GM12891 (cell line): Measurements from ENCODE around the gene MAGI3.
A peak's percentile ranks its signal among the peaks of the same experiment; 100 is the strongest.
"Not testable (repeated sequence)": the region's sequence is repeated elsewhere in the genome, so short reads cannot be mapped to it uniquely, and the experiment has no call there.

Experiments
- DNase-seq: peaks from one replicate; pipeline ENCODE4 v3.0.0; 2011; ENCODE audit warnings: low spot score; ENCODE audit not compliant: insufficient read length
- FAIRE-seq: peaks from 2 replicates; lab custom pipeline; 2011; peaks lifted over from hg19 to GRCh38; lab: Jason Lieb, UNC
- PAX5 ChIP-seq: IDR thresholded peaks from 2 replicates; pipeline ENCODE4 v1.6.1; 2011; ENCODE audit warnings: low read length, moderate library complexity, mild to moderate bottlenecking; ENCODE audit not compliant: insufficient read depth, severe bottlenecking
- POLR2A ChIP-seq: IDR thresholded peaks from 2 replicates; pipeline ENCODE4 v1.6.1; 2011; ENCODE audit warnings: low read depth, low read length, control low read depth
- POLR2AphosphoS5 ChIP-seq: IDR thresholded peaks from 2 replicates; pipeline ENCODE4 v1.6.1; 2011; ENCODE audit warnings: low read depth, low read length, control low read depth
- POU2F2 ChIP-seq: IDR thresholded peaks from 2 replicates; pipeline ENCODE4 v1.6.1; 2011; ENCODE audit warnings: low read depth, mild to moderate bottlenecking, control low read depth, low read length, moderate library complexity
- SPI1 ChIP-seq: IDR thresholded peaks from 2 replicates; pipeline ENCODE4 v1.6.1; 2011; ENCODE audit warnings: low read depth, low read length, control low read depth
- TAF1 ChIP-seq: IDR thresholded peaks from 2 replicates; pipeline ENCODE4 v1.6.1; 2011; ENCODE audit warnings: low read depth, low read length, control low read depth

Gene MAGI3

DNA sequence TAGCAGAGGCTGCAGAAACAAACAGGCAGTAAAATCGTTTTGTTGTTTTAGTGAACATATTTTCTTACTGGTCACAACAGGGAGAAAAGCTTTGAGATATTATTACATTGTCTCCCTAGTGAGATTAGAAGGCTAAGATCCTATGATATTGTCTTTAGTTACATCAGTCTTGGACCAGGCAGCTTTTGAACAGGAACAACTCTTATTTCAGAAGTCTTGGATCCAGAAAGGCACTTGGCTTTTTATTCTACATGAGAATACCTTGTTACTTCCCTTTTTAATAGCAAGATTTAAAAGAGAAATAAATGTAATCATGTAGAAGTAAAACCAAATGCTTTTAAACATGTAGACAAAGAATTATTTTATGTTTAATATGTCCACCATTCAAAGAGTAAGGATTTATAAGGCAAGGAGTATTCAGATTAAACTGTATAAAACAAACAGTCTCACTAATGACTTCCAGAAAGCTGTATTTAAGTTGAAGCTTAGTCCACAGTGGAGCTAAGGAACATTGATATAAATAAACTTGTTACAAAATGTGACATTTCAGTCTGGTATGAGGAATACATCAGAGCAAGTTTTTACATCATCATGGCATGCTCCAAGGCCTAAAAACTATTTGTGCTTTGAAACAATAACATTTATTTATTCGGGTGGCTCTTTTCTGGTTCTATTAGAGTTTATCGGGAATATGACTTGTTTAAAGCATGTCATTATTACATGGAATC lies 296.7 kb downstream of the MAGI3 start:
- FAIRE-seq = no peak
- TF ChIP-seq POLR2A (no peak), TAF1 (no peak), POU2F2 (no peak)
- DNase-seq = no peak

DNA sequence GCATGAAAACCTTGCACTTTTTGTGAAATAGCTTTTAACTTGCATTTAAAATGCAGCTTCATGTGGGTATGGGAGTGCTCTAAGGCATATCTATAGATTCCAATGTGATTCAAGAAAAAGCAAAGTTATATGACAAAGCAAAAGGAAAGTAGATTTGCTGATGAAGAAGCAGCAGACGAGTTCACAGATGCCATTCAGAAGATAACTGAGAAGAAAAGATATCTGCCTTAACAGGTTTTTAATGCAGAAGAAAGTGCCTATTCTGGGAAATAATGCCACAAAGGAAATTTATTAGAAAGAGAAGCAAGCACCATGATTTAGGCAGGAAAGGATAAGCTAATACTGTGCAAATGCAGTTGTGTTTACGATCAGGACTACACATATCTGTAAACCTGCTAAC lies 300.9 kb downstream of the MAGI3 start:
- DNase-seq (no peak), FAIRE-seq (no peak)
- no peak for TF ChIP-seq POLR2A
- TF ChIP-seq PAX5 = no peak
- no peak for TF ChIP-seq SPI1
- TF ChIP-seq TAF1 = no peak
- TF ChIP-seq POU2F2 = no peak
- no peak for TF ChIP-seq POLR2AphosphoS5

DNA sequence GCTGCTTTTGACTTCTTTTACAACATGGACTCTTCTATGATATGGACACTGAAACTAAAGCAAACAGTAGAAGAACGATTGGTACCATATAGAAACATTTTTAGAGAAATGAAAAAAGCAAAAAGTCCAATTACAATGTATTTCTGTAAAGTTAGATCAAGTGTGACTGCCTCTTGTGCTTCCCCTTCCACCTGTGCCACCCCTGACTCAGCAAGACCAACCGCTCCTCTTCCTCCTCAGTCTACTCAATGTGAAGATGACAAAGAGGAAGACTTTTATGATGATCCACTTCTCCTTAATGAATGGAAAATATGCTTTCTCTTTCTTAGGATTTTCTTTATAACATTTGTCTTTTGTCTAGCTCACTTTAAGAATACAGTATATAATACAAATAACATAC lies 302.0 kb downstream of the MAGI3 start:
- DNase-seq (no peak), FAIRE-seq (no peak)
- TF ChIP-seq POU2F2 = no peak
- no peak for TF ChIP-seq POLR2A
- TF ChIP-seq POLR2AphosphoS5 = no peak
- TF ChIP-seq TAF1 = no peak
- no peak for TF ChIP-seq SPI1
- TF ChIP-seq PAX5 = no peak

DNA sequence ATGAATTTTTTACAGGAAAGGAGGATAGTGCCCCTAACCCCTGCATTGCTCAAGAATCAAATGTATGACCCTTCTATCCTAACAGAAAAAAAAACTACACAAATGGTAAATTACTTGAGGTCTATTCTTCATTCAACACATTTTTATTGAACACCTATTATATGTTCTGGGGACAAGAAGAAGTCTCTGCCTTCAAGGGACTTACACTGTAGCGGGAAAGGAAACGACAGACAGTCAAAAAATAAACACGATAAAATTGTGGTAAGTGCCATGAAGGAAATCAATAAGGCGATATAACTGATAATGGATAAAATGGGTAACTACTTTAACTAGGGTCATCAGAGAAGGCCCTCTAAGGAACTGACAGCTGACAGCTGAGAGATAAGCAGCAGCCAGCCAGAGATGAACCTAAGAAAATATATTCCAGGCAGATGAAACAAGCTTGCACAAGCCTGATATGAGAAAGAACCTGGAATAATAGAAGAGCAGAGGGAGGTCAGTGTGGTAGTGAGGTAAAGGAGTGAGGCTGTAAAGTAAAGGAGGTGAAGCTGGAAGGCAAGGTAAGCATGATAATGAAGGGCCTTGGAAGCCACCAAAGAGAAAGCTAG lies 302.6 kb downstream of the MAGI3 start:
- TF ChIP-seq POLR2A = no peak
- no peak for TF ChIP-seq PAX5
- no peak for FAIRE-seq
- DNase-seq = no peak

DNA sequence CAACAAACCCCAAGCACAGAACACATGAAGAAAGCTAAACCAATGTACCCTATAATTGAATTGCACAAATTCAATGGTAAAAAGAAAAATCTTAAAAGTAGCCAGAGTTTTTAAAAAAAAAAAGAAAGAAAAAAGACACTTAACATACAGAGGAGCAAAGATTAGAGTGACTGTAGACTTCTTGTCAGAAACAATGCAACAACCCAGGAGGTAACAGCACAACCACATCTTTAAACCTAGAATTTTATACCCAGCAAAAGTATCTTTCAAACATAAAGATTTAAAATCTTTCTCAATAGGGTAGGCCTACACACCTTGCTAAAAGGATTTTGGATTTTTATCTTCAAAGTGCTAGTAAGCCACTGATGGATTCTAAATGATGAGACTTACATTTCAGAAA lies 304.6 kb downstream of the MAGI3 start:
- no peak for TF ChIP-seq POU2F2
- no peak for TF ChIP-seq TAF1
- no peak for TF ChIP-seq POLR2AphosphoS5
- TF ChIP-seq SPI1 = no peak
- no peak for TF ChIP-seq PAX5
- TF ChIP-seq POLR2A = no peak
- FAIRE-seq (no peak), DNase-seq (no peak)

DNA sequence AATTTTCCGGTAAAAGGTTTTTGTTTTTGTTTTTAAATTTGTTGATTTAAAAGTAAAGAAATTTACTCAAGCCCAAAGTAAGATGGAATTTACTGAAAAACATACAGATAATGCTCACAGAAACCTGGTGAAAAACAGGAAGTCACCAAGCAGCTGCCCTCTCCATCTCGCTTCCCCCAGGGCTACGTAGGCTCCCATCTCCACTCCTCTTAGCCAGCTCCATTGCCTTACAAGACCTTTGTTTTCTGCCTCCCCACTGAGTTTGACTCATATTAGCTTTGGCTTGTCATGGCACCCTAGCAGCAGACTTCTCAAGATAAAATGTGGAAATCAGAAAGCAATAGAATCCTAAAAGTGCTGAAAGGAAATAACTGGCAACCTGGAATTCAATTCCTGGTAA lies 311.1 kb downstream of the MAGI3 start:
- no peak for TF ChIP-seq PAX5
- TF ChIP-seq SPI1 = peak; percentile 72
- DNase-seq (no peak), FAIRE-seq (no peak)

DNA sequence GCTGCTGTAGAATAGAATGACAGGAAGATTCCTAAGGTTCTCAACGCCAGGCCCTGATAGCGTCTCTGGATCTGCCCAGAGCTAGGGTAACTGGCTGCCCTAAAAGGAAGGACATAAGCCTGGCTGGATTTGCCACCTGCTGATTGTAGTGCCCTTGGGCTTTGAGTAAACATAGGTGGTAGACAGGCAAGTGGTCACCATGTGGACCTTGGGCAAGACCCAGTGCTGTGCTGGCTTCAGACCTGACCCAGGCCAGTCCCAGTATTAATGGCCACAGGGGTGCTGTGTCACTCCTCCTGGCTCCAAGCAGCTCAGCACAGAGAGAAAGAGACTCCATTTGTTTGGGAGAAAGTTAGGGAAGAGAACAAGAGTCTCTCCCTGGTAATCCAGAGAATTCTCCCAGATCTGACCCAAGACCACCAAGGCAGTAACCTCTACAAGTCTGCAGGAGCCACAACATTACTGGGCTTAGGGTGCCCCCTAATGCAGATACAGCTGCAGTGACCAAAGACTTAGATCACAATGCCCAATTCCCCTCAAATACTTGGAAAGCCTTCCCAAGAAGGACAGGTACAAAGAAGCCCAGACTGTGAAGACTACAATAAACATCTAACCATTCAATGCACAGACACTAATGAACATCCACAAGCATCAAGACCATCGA lies 324.4 kb downstream of the MAGI3 start:
- DNase-seq = no peak
- no peak for FAIRE-seq
- no peak for TF ChIP-seq POLR2AphosphoS5

DNA sequence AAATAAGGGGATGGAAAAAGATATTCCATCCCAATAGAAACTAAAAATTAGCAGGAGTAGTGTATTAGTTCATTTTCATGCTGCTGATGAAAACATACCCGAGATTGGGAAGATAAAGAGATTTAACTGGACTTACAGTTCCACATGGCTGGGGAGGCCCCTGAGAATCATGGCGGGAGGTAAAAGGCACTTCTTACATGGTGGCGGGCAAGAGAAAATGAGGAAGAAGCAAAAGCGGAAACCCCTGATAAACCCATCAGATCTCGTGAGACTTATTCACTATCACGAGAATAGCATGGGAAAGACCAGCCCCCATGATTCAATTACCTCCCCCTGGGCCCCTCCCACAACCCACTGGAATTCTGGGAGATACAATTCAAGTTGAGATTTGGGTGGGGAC lies 327.2 kb downstream of the MAGI3 start:
- not testable (repeated sequence) for DNase-seq, FAIRE-seq

DNA sequence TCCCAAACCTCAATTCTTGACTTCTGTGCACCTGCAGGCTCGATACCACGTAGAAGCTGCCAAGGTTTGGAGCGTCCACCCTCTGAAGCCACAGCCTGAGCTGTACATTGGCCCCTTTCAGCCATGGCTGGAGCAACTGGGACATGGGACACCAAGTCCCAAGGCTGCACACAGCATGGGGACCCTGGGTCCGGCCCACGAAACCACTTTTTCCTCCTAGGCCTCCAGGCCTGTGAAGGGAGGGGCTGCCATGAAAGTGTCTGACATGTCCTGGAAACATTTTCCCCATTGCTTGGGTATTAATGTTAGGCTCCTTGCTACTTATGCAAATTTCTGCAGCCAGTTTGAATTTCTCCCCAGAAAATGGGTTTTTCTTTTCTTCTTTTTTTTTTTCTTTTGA lies 328.3 kb downstream of the MAGI3 start:
- not testable (repeated sequence) for DNase-seq, FAIRE-seq

DNA sequence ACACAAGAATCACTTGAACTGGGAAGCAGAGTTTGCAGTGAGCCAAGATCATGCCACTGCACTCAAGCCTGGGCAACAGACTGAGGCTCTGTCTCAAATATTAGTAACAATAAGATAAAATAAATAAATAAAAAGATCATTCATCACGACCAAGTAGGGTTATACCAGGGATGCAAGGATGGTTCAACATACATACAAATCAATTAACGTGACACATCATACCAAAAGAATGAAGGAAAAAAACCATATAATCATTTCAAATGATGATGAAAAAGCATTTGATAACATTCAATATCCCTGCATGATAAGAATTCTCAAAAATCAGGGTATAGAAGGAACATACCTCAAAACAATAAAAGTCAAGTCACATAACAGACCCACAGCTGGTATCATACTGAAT lies 330.7 kb downstream of the MAGI3 start:
- FAIRE-seq (no peak), DNase-seq (no peak)

DNA sequence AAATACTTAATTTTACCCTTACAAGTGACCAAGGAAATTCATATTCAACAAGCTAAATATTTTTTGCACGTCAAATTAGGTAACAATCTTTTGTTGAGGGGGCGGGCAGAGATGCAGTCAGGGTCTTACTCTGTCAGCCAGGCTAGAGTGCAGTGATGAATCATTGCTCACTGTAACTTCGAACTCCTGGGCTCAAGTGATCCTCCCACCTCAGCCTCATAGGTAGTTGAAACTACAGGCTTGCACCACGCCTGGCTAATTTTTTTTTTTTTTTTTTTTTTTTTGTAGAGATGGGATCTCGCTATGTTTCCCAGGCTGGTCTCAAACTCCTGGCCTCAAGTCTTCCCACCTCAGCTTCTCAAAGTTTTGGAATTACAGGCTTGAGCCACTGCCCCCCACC lies 342.5 kb downstream of the MAGI3 start:
- DNase-seq = no peak
- no peak for TF ChIP-seq POU2F2
- no peak for TF ChIP-seq POLR2A
- no peak for TF ChIP-seq POLR2AphosphoS5
- TF ChIP-seq TAF1 = no peak
- TF ChIP-seq PAX5 = no peak
- no peak for TF ChIP-seq SPI1
- no peak for FAIRE-seq

More for the DNA sequence above, 330.7 kb downstream of the MAGI3 start:
- TF ChIP-seq SPI1 (no peak), POLR2A (no peak), TAF1 (no peak), POLR2AphosphoS5 (no peak), POU2F2 (no peak), PAX5 (no peak)
